Measurements from ENCODE around the gene WDR77.

DNA sequence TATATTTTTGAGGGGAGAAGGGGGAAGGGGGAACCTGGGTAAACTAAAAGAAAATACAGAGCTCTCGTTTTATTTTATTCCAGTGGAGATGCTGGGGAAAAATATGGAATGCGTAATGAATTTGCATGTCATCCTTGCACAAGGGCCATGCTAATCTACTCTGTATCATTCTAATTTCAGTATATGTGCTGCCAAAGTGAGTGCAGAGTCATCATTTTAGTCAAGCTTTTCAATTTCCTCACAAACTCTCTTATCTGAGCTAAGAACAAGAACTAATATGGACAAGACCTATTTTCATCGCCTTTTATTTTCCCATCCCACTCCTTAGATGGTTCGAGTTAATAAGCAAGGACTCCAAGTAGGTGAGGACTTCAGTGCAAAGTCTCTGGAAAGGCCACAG is 41.2 kb upstream of the WDR77 start:
- TF ChIP-seq POLR2A (IDR thresholded peaks at IDR 0.05; ENCODE audit: low read length) (no peak), GATA1 (IDR thresholded peaks at IDR 0.05; ENCODE audit: low read depth, low read length) (no peak)
